DOHH2 (cell line): ENCODE measurements around the gene PPY.
"Not testable (repeated sequence)": the region's sequence is repeated elsewhere in the genome, so short reads cannot be mapped to it uniquely, and the experiment has no call there.

ENCODE experiments used
- EZH2phosphoT487 ChIP-seq: fragments of 200-600 bp; sonication (generic); IDR thresholded peaks from 2 replicates; pipeline ENCODE4 v1.6.1; 2017; ENCODE audit warnings: borderline replicate concordance, mild to moderate bottlenecking, antibody characterized with exemption, low read length, moderate library complexity, mixed read lengths
- TF ChIP-seq, protein P1 (sequence below): fragments of 200-600 bp; sonication (generic); IDR thresholded peaks from one replicate; pipeline ENCODE4 v1.5.1; 2014; ENCODE audit warnings: antibody characterized with exemption, mild to moderate bottlenecking, low read depth, low read length; ENCODE audit not compliant: poor library complexity, severe bottlenecking

DNA sequence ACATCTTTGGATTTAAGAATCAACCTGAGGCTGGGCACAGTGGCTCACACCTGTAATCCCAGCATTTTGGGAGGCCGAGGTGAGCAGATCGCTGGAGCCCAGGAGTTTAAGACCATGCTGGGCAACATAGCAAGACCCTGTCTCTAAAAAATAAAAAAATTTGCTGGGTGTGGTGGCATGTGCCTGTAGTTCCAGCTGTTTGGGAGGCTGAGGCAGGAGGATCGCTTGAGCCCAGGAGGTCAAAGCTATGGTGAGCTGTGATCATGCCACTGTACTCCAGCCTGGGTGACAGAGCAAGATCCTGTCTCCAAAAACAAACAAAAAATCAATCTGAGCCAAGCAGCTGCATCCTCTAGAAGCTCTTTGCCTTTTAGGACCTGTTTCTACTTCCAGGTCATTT is 2.8 kb downstream of the PPY start:
- TF ChIP-seq, protein P1, sequence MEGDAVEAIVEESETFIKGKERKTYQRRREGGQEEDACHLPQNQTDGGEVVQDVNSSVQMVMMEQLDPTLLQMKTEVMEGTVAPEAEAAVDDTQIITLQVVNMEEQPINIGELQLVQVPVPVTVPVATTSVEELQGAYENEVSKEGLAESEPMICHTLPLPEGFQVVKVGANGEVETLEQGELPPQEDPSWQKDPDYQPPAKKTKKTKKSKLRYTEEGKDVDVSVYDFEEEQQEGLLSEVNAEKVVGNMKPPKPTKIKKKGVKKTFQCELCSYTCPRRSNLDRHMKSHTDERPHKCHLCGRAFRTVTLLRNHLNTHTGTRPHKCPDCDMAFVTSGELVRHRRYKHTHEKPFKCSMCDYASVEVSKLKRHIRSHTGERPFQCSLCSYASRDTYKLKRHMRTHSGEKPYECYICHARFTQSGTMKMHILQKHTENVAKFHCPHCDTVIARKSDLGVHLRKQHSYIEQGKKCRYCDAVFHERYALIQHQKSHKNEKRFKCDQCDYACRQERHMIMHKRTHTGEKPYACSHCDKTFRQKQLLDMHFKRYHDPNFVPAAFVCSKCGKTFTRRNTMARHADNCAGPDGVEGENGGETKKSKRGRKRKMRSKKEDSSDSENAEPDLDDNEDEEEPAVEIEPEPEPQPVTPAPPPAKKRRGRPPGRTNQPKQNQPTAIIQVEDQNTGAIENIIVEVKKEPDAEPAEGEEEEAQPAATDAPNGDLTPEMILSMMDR: not testable (repeated sequence)
- TF ChIP-seq EZH2phosphoT487: not testable (repeated sequence)
